Measurements from ENCODE around the gene TMEM129. TPM values are rescaled to one million over a fixed set of nuclear protein-coding genes. Genes with fewer than 3 reads are reported as not detected.

Gene TMEM129
- total RNA-seq, 1 donor from 2014 or later: 20.0 TPM

GRCh38 chr4:1752284-1753041, 31.3 kb upstream of the TMEM129 start:
- Histone ChIP-seq H3K4me3 (ENCODE audit: low read depth, low read length) (no peak overlapping the region), H3K36me3 (ENCODE audit: control insufficient read depth, insufficient read depth, low read length) (no peaks in the 10 kb centered on the region), H3K27me3 (ENCODE audit: control insufficient read depth, insufficient read depth, low read length) (no peaks in the 10 kb centered on the region)
- FAIRE-seq: no peak
- DNase-seq (ENCODE audit: low read depth): peak; percentile 64
- peak; percentile 6 for TF ChIP-seq CTCF (IDR thresholded peaks at IDR 0.05; ENCODE audit: insufficient read depth, low read length, severe bottlenecking)

GRCh38 chr4:1751919-1752283, 30.8 kb upstream of the TMEM129 start:
- H3K4me3 ChIP-seq (ENCODE audit: low read depth, low read length): peak overlapping the region; percentile 10
- no peak for DNase-seq (ENCODE audit: low read depth)
- FAIRE-seq: no peak

GRCh38 chr4:1751155-1751918, 30.2 kb upstream of the TMEM129 start:
- FAIRE-seq (no peak), DNase-seq (ENCODE audit: low read depth) (no peak)
- H3K4me3 ChIP-seq (ENCODE audit: low read depth, low read length): no peak overlapping the region

More at GRCh38 chr4:1751919-1752283, 30.8 kb upstream of the TMEM129 start:
- H3K27me3 ChIP-seq (ENCODE audit: control insufficient read depth, insufficient read depth, low read length): no peaks in the 10 kb centered on the region
- no peaks in the 10 kb centered on the region for H3K36me3 ChIP-seq (ENCODE audit: control insufficient read depth, insufficient read depth, low read length)
- TF ChIP-seq CTCF (IDR thresholded peaks at IDR 0.05; ENCODE audit: insufficient read depth, low read length, severe bottlenecking): no peak

GRCh38 chr4:1750381-1751154, 29.4 kb upstream of the TMEM129 start:
- no peak for FAIRE-seq
- Histone ChIP-seq H3K4me3 (ENCODE audit: low read depth, low read length) (no peak overlapping the region), H3K27me3 (ENCODE audit: control insufficient read depth, insufficient read depth, low read length) (no peaks in the 10 kb centered on the region), H3K36me3 (ENCODE audit: control insufficient read depth, insufficient read depth, low read length) (no peaks in the 10 kb centered on the region)
- TF ChIP-seq CTCF (IDR thresholded peaks at IDR 0.05; ENCODE audit: insufficient read depth, low read length, severe bottlenecking): no peak
- no peak for DNase-seq (ENCODE audit: low read depth)

More at GRCh38 chr4:1751155-1751918, 30.2 kb upstream of the TMEM129 start:
- Histone ChIP-seq H3K27me3 (ENCODE audit: control insufficient read depth, insufficient read depth, low read length) (no peaks in the 10 kb centered on the region), H3K36me3 (ENCODE audit: control insufficient read depth, insufficient read depth, low read length) (no peaks in the 10 kb centered on the region)
- no peak for TF ChIP-seq CTCF (IDR thresholded peaks at IDR 0.05; ENCODE audit: insufficient read depth, low read length, severe bottlenecking)

GRCh38 chr4:1749826-1750225, 28.7 kb upstream of the TMEM129 start:
- DNase-seq (ENCODE audit: low read depth) (no peak), FAIRE-seq (no peak)
- no peak overlapping the region for H3K4me3 ChIP-seq (ENCODE audit: low read depth, low read length)
- no peak for TF ChIP-seq CTCF (IDR thresholded peaks at IDR 0.05; ENCODE audit: insufficient read depth, low read length, severe bottlenecking)
- no peaks in the 10 kb centered on the region for H3K36me3 ChIP-seq (ENCODE audit: control insufficient read depth, insufficient read depth, low read length)
- H3K27me3 ChIP-seq (ENCODE audit: control insufficient read depth, insufficient read depth, low read length): no peaks in the 10 kb centered on the region
